Activated CD4-positive, alpha-beta T cell treated with anti-CD3 and anti-CD28 coated beads, Interleukin-2, amount 50 U/mL, for 16 hours (primary cell): ENCODE measurements around the gene EEF1AKMT1.
"Not testable (repeated sequence)": the region's sequence is repeated elsewhere in the genome, so short reads cannot be mapped to it uniquely, and the experiment has no call there.

Source experiments
- DNase-seq: peaks from one replicate; pipeline ENCODE4 v3.0.0-alpha.2; 2020

Gene EEF1AKMT1

DNA sequence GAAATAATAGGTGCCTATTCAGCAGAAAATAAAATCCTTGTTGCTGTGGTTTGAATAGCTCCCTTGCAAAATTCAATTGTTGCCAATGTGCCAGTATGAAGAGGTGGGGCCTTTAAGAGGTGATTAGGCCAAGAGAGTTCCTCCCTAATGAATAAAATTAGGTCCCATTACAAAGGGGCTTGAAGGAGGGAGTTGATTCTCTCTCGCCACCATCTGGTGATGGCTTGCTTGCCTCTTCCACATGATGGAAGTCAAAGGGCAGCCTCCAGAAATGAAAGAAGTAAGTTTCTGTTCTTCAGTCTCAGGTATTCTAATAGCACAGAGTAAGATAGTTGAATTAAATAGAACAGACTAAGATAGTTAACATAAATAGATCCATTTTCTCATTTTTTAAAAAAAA is 3.0 kb upstream of the EEF1AKMT1 start:
- no peak for DNase-seq

GRCh38 chr13:20775961-20776360 is 2.2 kb upstream of the EEF1AKMT1 start:
- DNase-seq, result no peak

GRCh38 chr13:20774746-20775145 is 985 bp upstream of the EEF1AKMT1 start:
- DNase-seq, result no peak

- DNase-seq, result no peak
Observed at GRCh38 chr13:20772401-20773131, 1.2 kb downstream of the EEF1AKMT1 start.

DNA sequence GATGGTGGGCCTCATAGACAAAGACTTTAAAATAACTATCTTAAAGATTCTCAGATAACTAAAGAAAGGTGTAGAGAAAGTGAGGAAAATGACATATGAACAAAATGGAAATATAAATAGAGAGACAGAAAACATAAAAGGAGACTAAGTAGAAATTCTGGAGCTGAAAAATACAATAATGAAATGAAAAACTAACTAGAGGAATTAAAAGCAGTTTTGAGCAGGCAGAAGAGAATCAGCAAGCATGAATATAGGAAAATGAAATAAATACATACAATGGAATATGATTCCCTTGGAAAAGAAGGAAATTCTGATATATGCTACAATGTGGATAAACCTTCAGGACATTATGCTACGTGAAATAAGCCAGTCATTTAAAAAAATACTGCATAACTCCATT is 3.9 kb downstream of the EEF1AKMT1 start:
- DNase-seq, result no peak

DNA sequence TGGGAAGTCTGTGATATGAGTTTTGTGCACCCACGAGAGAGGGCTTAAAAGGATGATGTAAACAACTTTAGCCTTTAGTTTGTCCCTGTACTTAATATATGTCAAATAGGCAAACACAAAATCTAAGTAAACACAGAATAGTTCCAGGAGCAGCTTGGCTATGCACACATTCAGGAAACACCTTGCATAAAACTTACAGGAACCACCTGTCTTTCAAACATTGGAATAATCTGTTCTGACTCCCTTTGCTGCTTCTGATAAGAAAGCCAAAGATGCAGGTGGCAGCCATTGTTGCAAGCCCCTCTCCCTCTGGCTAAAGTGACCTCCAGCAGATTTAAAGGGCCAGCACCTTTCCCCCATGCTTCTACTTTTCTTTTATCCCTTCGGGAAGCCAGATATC is 4.7 kb downstream of the EEF1AKMT1 start:
- no peak for DNase-seq

DNA sequence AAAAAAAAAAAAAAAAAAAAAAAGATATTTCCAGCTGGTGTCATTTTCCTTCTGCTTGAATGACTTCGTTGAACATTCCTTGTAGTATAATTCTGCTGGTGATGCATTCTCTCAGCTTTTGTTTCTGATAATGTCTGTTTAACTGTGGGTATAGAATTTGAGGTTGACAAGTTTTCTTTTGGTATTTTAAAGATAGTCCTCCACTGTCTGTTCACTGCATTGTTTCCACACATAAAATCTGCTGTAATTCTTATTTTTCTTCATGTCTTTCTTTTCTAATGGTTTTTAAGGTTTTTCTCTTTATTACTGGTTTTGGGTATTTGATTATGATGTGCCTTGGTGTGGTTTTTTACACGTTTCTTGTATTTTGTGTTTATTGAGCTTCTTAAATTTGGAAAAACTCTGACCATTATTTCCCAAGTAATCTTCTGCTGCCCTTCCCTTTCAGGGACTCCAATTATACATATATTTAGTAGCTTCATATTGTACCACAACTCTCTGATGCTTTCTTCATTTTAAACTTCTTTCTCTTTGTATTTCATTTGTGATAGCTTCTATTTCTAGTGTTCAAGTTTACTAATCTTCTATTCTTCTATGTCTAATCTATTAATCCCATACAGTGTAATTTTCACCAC is 6.3 kb downstream of the EEF1AKMT1 start:
- DNase-seq, result no peak

DNA sequence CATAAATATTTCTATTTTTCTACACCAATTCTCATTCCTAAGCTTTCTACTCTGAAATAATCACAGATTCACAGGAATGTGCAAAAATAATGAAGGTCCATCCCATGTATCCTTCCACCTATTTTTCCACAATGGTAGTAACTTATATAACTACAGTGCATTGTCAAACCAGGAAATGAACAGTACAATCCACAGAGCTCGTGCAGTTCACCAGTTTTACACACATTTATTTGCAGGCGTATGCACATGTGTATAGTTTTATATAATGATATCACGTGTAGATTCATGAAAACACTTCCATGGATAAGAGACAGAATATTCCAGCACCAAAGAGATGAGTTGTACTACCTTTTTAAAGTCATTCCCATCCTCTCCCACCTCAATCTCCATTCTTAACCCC is 12.9 kb downstream of the EEF1AKMT1 start:
- DNase-seq, result no peak

DNA sequence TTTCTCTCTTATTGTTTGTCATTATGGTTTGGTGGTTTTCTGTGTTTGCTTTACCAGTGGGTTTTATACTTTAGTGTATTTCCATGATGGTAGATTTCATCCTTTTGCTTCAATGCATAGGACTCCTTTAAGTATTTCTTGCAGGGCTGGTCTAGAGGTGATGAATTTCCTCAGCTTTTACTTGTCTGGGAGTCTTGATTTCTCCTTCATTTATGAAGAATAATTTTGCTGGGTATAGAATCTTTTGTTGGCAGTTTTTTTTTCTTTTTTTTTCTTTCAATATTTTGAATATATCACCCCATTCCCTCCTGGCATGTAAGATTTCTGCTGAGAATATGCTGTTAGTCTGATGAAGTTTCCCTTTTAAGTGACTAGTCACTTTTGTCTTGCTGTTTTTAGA is 19.8 kb downstream of the EEF1AKMT1 start:
- DNase-seq, result no peak

- DNase-seq, result no peak
Observed at GRCh38 chr13:20749377-20749776, 24.4 kb downstream of the EEF1AKMT1 start.

- DNase-seq, result not testable (repeated sequence)
Observed at GRCh38 chr13:20743830-20744404, 29.8 kb downstream of the EEF1AKMT1 start.

DNA sequence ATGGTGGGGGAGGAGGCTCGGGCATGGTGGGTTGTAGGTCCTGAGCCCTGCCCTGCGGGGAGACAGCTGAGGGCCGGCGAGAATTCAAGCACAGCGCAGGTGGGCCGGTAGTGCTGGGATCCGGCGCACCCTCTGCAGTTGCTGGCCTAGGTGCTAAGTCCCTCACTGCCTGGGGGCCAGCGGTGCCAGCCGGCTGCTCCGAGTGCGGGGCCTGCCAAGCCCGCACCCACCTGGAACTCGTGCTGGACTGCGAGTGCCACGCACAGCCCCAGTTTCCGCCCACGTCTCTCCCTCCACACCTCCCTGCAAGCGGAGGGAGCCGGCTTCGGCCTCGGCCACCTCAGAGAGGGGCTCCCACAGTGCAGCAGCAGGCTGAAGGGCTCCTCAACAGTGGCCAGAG is 33.7 kb downstream of the EEF1AKMT1 start:
- DNase-seq, result no peak

DNA sequence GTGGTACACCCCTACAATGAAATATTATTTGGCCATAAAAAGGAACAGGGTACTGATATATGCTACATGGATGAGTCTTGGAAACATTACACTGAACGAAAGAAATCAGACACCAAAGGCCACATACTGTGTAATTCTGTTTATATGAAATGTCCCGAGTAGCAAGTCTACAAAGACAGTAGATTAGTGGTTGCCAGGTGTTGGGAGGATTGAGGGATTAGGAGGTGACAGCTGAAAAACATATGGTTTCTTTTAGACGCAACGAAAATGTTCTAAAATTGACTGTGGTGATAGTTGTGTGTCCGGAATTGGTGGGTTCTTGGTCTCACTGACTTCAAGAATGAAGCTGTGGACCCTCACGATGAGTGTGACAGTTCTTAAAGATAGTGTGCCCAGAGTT is 35.1 kb downstream of the EEF1AKMT1 start:
- no peak for DNase-seq

- no peak for DNase-seq
Observed at GRCh38 chr13:20729633-20730585, 43.9 kb downstream of the EEF1AKMT1 start.

- DNase-seq, result no peak
Observed at GRCh38 chr13:20728579-20729311, 45.0 kb downstream of the EEF1AKMT1 start.

- DNase-seq, result no peak
Observed at GRCh38 chr13:20727856-20728255, 45.9 kb downstream of the EEF1AKMT1 start.

- DNase-seq, result no peak
Observed at GRCh38 chr13:20721454-20722357, 52.1 kb downstream of the EEF1AKMT1 start.

- no peak for DNase-seq
Observed at GRCh38 chr13:20721058-20721453, 52.7 kb downstream of the EEF1AKMT1 start.

DNA sequence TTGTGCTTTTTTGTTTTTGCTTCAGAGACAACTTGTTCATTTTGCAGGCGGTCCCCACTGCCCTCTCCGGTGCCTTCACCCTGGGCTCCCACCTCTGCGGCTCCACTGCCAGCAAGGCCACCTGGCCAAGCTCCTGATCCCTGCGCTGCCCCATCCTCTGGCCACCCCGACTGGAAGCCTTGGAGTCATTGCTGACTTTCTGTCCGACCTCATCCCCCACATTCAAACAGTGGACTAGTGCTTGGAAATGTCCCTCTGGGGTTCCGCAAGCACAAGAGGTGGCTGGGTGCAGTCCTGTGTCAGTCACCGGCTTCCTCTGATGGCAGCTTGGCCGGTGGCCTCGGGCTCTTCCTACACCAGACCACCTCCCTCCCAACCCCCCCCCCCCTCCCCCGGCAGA is 53.3 kb downstream of the EEF1AKMT1 start:
- no peak for DNase-seq

GRCh38 chr13:20719783-20720182 is 54.0 kb downstream of the EEF1AKMT1 start:
- DNase-seq, result no peak

GRCh38 chr13:20718958-20719566 is 54.7 kb downstream of the EEF1AKMT1 start:
- DNase-seq, result no peak
